Memory B cell (primary cell): ENCODE results near the gene SLC45A1.

Experiments
- ATAC-seq: fragments of 150-1000 bp; cut with Tn5 transposase; 2 replicates; pipeline ENCODE4 v1.10.0; 2021; ENCODE audit warnings: low read depth, mild to moderate bottlenecking, moderate library complexity
- DNase-seq, 2 donors: peaks; one replicate each; pipeline ENCODE4 v3.0.0; 2022; ENCODE audit warnings: low spot score in 2 of 2
- H3K27ac Mint-ChIP-seq: one replicate; pipeline ENCODE4 v1.8.0; 2022; ENCODE audit warnings: mild to moderate bottlenecking, moderate library complexity, mixed read lengths
- H3K27me3 Mint-ChIP-seq: one replicate; pipeline ENCODE4 v1.8.0; 2022; ENCODE audit warnings: mixed read lengths
- H3K36me3 Mint-ChIP-seq: one replicate; pipeline ENCODE4 v1.8.0; 2022; ENCODE audit warnings: mild to moderate bottlenecking, mixed read lengths
- H3K4me1 Mint-ChIP-seq: one replicate; pipeline ENCODE4 v1.8.0; 2022; ENCODE audit warnings: mixed read lengths
- H3K4me3 Mint-ChIP-seq: one replicate; pipeline ENCODE4 v1.8.0; 2022; ENCODE audit warnings: mild to moderate bottlenecking, moderate library complexity, mixed read lengths
- H3K9me3 Mint-ChIP-seq: one replicate; pipeline ENCODE4 v1.8.0; 2022; ENCODE audit warnings: mixed read lengths

Gene SLC45A1

DNA sequence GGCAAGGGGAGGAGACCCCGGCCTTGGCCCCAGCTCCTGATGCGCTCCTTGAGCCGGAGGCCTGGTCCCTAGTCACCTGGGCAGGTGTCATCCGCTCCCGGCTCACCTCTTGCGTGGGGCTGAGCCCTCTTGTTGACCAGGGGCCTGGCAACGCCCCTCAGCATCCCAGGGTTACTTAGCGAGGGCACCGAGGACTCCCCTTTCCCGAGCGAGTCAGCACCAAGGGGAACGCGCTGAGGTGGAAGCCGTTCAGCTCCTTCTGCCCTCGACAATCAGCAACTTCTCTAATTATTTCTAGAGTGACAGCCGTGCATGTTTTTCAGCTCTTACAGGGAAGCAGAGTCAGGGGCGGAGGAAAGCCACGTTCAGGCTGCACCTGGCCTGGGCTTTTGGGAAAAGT lies 522 bp downstream of the SLC45A1 start:
- Mint-ChIP-seq H3K27me3 (peaks cover 33% of the 10 kb centered on the region), H3K9me3 (peaks cover 3% of the 10 kb centered on the region), H3K27ac (peak overlapping the region; percentile 14), H3K4me3 (peak overlapping the region; percentile 84), H3K4me1 (peaks cover 18% of the 10 kb centered on the region), H3K36me3 (peaks cover 3% of the 10 kb centered on the region)
- ATAC-seq (peak; percentile 31), DNase-seq (no peak)

DNA sequence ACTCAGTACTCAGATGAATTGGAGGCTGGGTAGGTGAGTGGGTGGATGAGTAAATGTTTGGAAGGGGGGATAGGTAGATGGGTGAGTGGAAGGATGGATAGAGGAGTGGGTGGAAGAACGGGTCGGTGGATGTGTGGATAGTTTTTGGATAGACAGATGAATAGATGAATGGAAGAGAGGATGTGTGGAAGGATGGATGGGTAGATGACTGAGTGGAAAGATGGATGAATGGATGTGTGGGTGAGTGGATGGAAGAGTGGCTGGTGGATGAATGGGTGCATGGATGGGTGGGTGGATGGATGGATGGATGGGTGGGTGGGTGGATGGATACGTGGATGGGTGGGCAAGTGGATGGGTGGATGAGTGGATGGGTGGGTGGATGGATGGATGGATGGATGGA lies 3.7 kb downstream of the SLC45A1 start:
- DNase-seq: no peak
- H3K4me1 Mint-ChIP-seq: peaks cover 13% of the 10 kb centered on the region
- H3K27ac Mint-ChIP-seq: no peak overlapping the region
- no peak overlapping the region for H3K4me3 Mint-ChIP-seq
- ATAC-seq: no peak
- H3K9me3 Mint-ChIP-seq: peaks cover 3% of the 10 kb centered on the region
- H3K27me3 Mint-ChIP-seq: peaks cover 9% of the 10 kb centered on the region
- peaks cover 3% of the 10 kb centered on the region for H3K36me3 Mint-ChIP-seq

DNA sequence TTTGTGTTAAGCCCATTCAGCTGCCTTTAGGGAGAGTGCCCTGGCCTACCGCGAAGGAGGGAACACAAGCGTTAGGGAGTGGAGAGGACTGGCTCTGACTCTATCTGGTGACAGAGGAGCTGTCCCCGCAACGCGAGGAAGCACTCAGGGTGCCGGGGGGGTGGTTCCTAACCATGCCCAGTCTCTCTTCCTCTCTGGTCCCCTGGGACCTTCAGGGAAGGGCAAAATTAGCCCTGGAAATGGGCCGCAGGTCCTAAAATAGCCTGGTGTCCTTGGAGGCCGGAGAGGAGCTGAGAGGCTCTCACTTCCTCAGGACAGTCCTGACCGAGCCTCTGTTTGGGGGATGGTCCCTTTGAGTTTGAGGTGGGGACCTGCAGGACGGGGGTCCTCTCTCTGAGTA lies 5.8 kb downstream of the SLC45A1 start:
- H3K36me3 Mint-ChIP-seq: peaks cover 3% of the 10 kb centered on the region

DNA sequence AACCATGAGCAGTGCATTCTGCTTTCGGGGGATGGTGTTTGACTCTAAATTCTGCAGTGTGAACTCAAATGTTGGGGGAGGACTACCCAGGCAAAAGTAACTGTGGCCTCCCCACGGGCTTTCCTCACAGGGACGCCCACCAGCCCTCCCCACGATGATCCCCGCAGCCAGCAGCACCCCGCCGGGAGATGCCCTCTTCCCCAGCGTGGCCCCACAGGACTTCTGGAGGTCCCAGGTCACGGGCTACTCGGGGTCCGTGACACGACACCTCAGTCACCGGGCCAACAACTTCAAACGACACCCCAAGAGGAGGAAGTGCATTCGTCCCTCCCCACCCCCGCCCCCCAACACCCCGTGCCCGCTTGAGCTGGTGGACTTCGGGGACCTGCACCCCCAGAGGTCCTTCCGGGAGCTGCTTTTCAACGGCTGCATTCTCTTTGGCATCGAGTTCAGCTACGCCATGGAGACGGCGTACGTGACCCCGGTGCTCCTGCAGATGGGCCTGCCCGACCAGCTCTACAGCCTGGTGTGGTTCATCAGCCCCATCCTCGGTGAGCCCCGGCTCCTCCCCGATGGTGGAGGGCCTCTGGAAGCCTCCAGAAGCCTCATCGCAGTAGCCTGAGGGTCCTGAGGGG lies 6.4 kb downstream of the SLC45A1 start:
- H3K27ac Mint-ChIP-seq: no peak overlapping the region
- no peak overlapping the region for H3K4me3 Mint-ChIP-seq
- ATAC-seq: no peak
- peaks cover 3% of the 10 kb centered on the region for H3K36me3 Mint-ChIP-seq
- peaks cover 4% of the 10 kb centered on the region for H3K4me1 Mint-ChIP-seq
- DNase-seq: no peak
- peaks cover 6% of the 10 kb centered on the region for H3K27me3 Mint-ChIP-seq
- H3K9me3 Mint-ChIP-seq: peaks cover 3% of the 10 kb centered on the region

More for the DNA sequence above, 5.8 kb downstream of the SLC45A1 start:
- Mint-ChIP-seq H3K9me3 (peaks cover 3% of the 10 kb centered on the region), H3K27ac (no peak overlapping the region), H3K27me3 (peaks cover 6% of the 10 kb centered on the region), H3K4me1 (peaks cover 5% of the 10 kb centered on the region), H3K4me3 (no peak overlapping the region)
- ATAC-seq: no peak
- DNase-seq: no peak

DNA sequence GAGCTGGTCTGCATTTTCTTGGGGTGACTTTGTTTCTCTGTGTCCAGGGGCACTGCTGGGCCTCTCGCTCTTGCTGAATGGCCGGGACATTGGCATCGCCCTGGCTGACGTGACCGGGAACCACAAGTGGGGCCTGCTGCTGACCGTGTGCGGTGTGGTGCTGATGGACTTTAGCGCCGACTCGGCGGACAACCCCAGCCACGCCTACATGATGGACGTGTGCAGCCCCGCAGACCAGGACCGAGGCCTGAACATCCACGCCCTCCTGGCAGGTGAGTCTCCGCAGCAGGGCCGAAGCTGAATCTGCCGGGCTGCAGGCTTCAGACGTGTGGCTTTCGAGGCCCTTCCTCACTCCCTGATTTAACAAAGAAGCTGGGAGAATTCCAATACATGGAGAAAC lies 7.9 kb downstream of the SLC45A1 start:
- peaks cover 3% of the 10 kb centered on the region for H3K36me3 Mint-ChIP-seq

DNA sequence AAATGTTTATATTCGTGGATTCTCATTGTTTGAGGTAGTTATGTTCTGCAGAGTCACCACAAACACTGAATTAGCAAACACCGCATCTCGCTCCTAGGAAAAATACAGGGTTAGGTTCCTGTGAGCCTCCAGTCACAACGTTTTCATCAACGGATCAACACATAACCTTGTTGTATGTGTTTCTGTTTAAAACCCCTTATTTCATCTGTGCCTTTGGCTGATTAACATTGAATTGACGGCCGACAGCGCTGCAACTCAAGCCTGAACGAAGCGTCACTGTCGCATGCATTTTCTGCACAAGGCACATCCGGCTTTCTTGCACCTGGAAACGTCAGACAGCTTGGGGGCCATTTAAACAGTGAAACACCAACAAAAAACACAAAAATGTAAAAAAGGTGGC lies 8.4 kb downstream of the SLC45A1 start:
- Mint-ChIP-seq H3K36me3 (peaks cover 3% of the 10 kb centered on the region), H3K27ac (no peak overlapping the region), H3K4me3 (no peak overlapping the region), H3K27me3 (peaks cover 3% of the 10 kb centered on the region), H3K4me1 (peaks cover 4% of the 10 kb centered on the region), H3K9me3 (peaks cover 3% of the 10 kb centered on the region)
- no peak for DNase-seq
- no peak for ATAC-seq

More for the DNA sequence above, 7.9 kb downstream of the SLC45A1 start:
- DNase-seq (no peak), ATAC-seq (no peak)
- H3K4me3 Mint-ChIP-seq: no peak overlapping the region
- peaks cover 4% of the 10 kb centered on the region for H3K4me1 Mint-ChIP-seq
- H3K27me3 Mint-ChIP-seq: peaks cover 3% of the 10 kb centered on the region
- no peak overlapping the region for H3K27ac Mint-ChIP-seq
- H3K9me3 Mint-ChIP-seq: peaks cover 3% of the 10 kb centered on the region

DNA sequence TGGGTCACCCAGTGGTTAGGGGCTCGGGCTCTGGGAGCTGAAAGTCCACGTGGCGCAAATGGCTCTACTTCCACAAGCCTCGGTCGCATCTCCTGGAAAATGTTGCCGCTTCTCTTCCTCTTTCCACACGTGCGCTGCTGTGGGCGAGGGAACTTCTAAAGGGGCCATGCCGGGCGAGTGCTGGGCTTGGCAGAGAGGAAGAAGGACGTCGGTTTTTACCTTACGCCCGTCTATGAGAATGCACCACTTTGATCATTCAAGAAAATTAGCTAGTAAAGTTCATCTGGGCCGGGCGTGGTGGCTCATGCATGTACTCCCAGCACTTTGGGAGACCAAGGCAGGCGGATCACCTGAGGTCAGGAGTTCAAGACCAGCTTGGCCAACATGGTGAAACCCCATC lies 10.4 kb downstream of the SLC45A1 start:
- Mint-ChIP-seq H3K27ac (no peak overlapping the region), H3K4me1 (no peaks in the 10 kb centered on the region), H3K36me3 (no peaks in the 10 kb centered on the region), H3K9me3 (no peaks in the 10 kb centered on the region), H3K4me3 (no peak overlapping the region), H3K27me3 (no peaks in the 10 kb centered on the region)
- ATAC-seq (no peak), DNase-seq (no peak)

DNA sequence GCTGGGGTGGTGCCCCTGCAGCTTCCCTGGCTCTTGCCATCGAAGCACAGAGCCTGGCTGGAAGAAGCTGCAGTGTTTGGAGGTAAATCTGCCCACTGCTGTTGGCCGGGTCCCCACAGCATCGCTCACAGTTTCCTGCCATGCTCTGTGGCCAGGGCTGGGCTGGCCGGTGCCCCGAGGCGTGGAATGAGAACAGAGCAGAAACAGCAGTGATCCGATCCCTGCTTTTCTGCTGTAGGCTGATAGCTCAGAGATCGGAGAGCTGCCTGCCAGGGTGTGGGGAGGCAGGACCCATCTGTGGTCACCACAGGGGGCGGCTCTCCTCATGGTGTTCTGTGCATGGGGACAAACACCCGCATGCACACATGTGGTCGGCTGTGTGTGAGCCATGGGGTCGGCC lies 11.5 kb downstream of the SLC45A1 start:
- H3K36me3 Mint-ChIP-seq: no peaks in the 10 kb centered on the region
- ATAC-seq: no peak
- H3K9me3 Mint-ChIP-seq: no peaks in the 10 kb centered on the region
- no peak overlapping the region for H3K4me3 Mint-ChIP-seq
- H3K4me1 Mint-ChIP-seq: no peaks in the 10 kb centered on the region
- H3K27ac Mint-ChIP-seq: no peak overlapping the region
- DNase-seq: no peak
- H3K27me3 Mint-ChIP-seq: no peaks in the 10 kb centered on the region

DNA sequence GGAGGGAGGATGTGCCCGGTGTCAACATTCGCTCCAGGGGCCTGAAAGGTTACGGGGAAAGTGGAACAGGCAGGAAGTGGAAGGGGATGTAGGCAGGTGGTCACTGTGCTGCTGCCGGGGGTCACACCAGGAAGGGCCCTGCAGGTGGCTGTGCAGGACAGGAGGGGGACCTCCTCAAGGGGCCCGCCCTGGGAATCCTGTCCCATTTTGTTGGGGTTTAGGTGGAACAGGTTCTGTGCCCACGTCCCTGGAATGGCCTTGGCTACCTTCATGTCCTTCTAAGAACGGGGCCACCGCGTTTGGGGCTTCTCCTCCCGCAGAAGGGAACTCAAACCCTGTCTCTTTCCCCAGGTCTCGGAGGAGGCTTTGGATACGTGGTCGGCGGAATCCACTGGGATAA lies 11.9 kb downstream of the SLC45A1 start:
- Mint-ChIP-seq H3K27ac (no peak overlapping the region), H3K4me1 (no peaks in the 10 kb centered on the region), H3K4me3 (no peak overlapping the region), H3K27me3 (no peaks in the 10 kb centered on the region), H3K36me3 (no peaks in the 10 kb centered on the region), H3K9me3 (no peaks in the 10 kb centered on the region)
- no peak for DNase-seq
- no peak for ATAC-seq

DNA sequence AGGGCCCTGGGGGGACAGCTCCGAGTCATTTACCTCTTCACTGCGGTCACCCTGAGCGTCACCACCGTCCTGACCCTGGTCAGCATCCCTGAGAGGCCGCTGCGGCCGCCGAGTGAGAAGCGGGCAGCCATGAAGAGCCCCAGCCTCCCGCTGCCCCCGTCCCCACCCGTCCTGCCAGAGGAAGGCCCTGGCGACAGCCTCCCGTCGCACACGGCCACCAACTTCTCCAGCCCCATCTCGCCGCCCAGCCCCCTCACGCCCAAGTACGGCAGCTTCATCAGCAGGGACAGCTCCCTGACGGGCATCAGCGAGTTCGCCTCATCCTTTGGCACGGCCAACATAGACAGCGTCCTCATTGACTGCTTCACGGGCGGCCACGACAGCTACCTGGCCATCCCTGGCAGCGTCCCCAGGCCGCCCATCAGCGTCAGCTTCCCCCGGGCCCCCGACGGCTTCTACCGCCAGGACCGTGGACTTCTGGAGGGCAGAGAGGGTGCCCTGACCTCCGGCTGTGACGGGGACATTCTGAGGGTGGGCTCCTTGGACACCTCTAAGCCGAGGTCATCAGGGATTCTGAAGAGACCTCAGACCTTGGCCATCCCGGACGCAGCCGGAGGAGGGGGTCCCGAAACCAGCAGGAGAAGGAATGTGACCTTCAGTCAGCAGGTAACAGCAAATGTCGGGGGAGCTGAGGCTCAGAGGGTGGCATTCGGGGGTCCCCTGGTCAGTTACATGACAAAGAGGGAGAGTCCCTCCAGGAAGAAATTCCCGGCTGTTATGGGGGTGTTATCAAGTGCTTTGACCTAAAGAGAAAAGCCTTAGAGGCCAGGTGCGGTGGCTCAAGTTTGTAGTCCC lies 12.6 kb downstream of the SLC45A1 start:
- Mint-ChIP-seq H3K27ac (no peak overlapping the region), H3K4me3 (no peak overlapping the region), H3K27me3 (no peaks in the 10 kb centered on the region), H3K4me1 (no peaks in the 10 kb centered on the region), H3K36me3 (no peaks in the 10 kb centered on the region), H3K9me3 (no peaks in the 10 kb centered on the region)
- no peak for ATAC-seq
- DNase-seq: no peak

DNA sequence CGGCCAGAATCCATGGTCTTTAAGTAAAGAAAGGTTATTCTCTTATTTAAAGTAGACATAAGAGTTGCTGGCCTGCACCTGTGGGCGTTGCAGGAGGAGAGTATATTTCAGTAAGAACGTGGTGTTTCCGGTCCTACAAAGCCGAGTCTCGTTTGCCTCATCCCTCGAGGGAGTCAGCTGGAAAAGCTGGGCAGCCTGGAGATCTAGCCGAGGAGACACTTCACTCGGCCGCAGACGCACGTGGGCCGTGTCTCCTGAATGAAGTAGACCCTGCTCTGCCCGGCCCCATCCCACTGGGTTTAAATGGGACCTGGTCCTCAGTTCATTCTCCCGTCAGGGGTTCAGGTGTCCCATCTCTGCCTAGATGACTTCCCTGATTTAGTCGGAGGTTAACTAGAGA lies 14.9 kb downstream of the SLC45A1 start:
- no peaks in the 10 kb centered on the region for H3K4me1 Mint-ChIP-seq

DNA sequence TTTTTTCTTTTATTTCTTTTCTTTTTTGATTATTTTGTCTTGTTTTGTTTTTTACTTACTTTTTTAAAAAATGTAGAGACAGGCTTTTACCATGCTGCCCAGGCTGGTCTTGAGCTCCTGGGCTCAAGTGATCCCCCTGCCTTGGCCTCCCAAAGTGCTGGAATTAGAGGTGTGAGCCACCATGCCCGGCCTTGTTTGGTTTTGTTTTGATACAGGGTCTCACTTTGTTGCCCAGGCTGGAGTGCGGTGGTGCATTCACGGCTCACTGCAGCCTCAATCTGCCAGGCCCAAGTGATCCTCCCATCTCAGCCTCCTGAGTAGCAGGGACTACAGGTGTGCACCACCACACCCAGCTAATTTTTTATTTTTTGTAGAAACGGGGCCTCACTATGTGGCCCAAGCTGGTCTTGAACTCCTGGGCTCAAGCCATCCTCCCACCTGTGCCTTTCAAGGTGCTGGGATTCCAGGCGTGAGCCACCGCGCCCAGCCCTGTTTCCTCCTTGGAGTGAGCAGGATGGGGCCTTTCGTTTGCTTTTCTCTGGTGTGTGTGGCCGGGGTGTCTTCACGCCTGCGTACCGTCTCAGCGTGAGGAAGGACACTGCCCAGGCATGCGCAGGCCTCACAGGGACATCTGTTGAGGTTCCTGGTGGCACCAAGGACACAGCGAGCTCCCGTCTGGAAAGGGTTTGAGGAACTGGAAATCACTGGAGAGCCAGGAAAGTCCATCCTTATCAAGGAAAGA lies 15.5 kb downstream of the SLC45A1 start:
- no peak for DNase-seq
- Mint-ChIP-seq H3K9me3 (peaks cover 2% of the 10 kb centered on the region), H3K27me3 (no peaks in the 10 kb centered on the region), H3K4me1 (no peaks in the 10 kb centered on the region), H3K4me3 (no peak overlapping the region), H3K36me3 (no peaks in the 10 kb centered on the region), H3K27ac (no peak overlapping the region)
- no peak for ATAC-seq

More for the DNA sequence above, 14.9 kb downstream of the SLC45A1 start:
- Mint-ChIP-seq H3K9me3 (peaks cover 2% of the 10 kb centered on the region), H3K27me3 (no peaks in the 10 kb centered on the region), H3K27ac (no peak overlapping the region), H3K36me3 (no peaks in the 10 kb centered on the region), H3K4me3 (no peak overlapping the region)
- ATAC-seq: no peak
- no peak for DNase-seq

DNA sequence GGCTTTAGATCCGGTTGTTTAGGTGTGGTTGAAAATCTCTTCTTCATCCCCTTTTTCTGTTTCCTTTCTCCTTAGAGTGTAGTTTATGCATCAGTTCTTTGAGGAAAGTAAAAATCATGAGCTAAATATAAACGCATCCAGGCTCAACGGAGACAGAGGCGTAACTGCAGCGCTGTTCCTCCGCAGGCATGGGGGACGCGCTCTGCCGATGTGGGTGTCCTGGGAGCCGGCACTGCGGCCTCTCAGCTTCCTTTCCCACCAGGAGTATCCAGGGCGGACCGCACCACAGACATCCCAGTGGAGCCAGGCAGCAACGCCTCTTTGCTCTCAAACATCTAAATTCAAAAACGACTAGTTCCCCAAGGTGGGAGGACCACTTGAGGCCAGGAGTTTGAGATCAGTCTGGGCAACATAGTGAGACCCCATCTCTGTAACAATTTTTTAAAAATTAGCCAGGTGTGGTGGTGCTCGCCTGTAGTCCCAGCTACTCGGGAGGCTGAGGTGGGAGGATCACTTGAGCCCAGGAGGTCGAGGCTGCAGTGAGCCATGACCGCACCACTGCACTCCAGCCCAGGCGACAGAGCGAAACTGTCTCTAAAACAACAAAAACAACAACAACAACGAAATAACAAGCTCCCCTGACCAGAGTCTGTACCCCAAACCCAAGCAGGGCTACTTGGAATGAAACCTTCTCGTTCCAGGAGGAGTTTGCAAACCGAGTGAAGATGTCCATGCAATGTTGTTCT lies 16.4 kb downstream of the SLC45A1 start:
- Mint-ChIP-seq H3K27ac (no peak overlapping the region), H3K4me3 (no peak overlapping the region), H3K36me3 (no peaks in the 10 kb centered on the region), H3K4me1 (no peaks in the 10 kb centered on the region), H3K9me3 (peaks cover 2% of the 10 kb centered on the region), H3K27me3 (no peaks in the 10 kb centered on the region)
- DNase-seq (no peak), ATAC-seq (no peak)

DNA sequence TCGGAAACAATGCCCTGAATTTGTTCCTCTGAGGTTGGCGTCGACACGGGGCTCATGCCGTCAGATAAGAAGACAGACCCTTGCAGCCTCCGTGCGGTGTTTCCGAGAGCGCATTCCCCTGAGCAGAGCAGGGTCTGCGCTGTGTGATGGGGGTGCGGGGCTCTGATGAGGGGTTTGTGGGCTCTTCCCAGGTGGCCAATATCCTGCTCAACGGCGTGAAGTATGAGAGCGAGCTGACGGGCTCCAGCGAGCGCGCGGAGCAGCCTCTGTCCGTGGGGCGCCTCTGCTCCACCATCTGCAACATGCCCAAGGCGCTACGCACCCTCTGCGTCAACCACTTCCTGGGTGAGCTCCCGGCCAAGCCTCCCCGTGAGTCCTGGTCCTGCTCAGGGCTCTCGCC lies 17.3 kb downstream of the SLC45A1 start:
- ATAC-seq (no peak), DNase-seq (no peak)
- Mint-ChIP-seq H3K4me1 (no peaks in the 10 kb centered on the region), H3K4me3 (no peak overlapping the region), H3K27me3 (no peaks in the 10 kb centered on the region), H3K27ac (no peak overlapping the region), H3K9me3 (peaks cover 2% of the 10 kb centered on the region), H3K36me3 (no peaks in the 10 kb centered on the region)
